Activated B cell treated with CpG ODN at 0.5 μM for 24 hours (primary cell): ENCODE data around the gene SOX1. TPM values are rescaled to one million over a fixed set of nuclear protein-coding genes. Genes with fewer than 3 reads are reported as not detected.

Experiments used
- ATAC-seq: fragments of 200-7000 bp; cut with Tn5 transposase; one replicate; pipeline ENCODE4 v1.10.0; 2021; ENCODE audit warnings: low read depth, mild to moderate bottlenecking, moderate library complexity
- CTCF ChIA-PET: fragments of 350-600 bp; sonication (Branson Sonifier 250); formaldehyde crosslinking; loops from one replicate; lab custom pipeline; 2021; ENCODE audit warnings: antibody characterized with exemption; lab: Charles Lee
- POLR2A ChIA-PET: fragments of 350-600 bp; sonication (Branson Sonifier 250); formaldehyde crosslinking; loops from one replicate; lab custom pipeline; 2021; ENCODE audit warnings: antibody characterized with exemption; lab: Charles Lee
- DNase-seq: peaks from one replicate; pipeline ENCODE4 v3.0.0; 2022
- H3K27ac Mint-ChIP-seq: one replicate; pipeline ENCODE4 v1.8.0; 2020; ENCODE audit warnings: mixed read lengths
- H3K27me3 Mint-ChIP-seq: one replicate; pipeline ENCODE4 v1.8.0; 2021; ENCODE audit warnings: mixed read lengths
- H3K36me3 Mint-ChIP-seq: one replicate; pipeline ENCODE4 v1.8.0; 2021; ENCODE audit warnings: low read depth, mixed read lengths
- H3K4me1 Mint-ChIP-seq: one replicate; pipeline ENCODE4 v1.8.0; 2021; ENCODE audit warnings: mixed read lengths
- H3K4me3 Mint-ChIP-seq: one replicate; pipeline ENCODE4 v1.8.0; 2020; ENCODE audit warnings: mild to moderate bottlenecking, mixed read lengths
- H3K9me3 Mint-ChIP-seq: one replicate; pipeline ENCODE4 v1.8.0; 2020; ENCODE audit warnings: mixed read lengths
- CTCF ChIP-seq: fragments of 200-600 bp; IDR thresholded peaks from one replicate; pipeline ENCODE4 v1.8.0; 2022; ENCODE audit warnings: antibody characterized with exemption, mild to moderate bottlenecking
- intact Hi-C: fragments of 100-400 bp; cut with micrococcal nuclease; formaldehyde crosslinking; loops from one replicate; pipeline ENCODE4 v1.15.1; 2024
- total RNA-seq: library from RNA; stranded (reverse); gene quantifications from 2 replicates; pipeline ENCODE4 v1.2.3, GENCODE V29; 2022

The SOX1 gene
- not detected in 2 replicates for total RNA-seq

GRCh38 chr13:112067116-112067741, at the start of gene SOX1:
TSS of gene SOX1 (plus strand) at chr13:112067149. CDS start at chr13:112067659, 510 bp downstream.
- Mint-ChIP-seq H3K27ac (no peak within 1 kb of the TSS), H3K27me3 (peaks cover 53% of the 10 kb centered on the region), H3K9me3 (peaks cover 5% of the 10 kb centered on the region), H3K36me3 (no peaks in the 10 kb centered on the region), H3K4me3 (no peak within 1 kb of the TSS), H3K4me1 (peaks cover 11% of the 10 kb centered on the region)
- no peak for TF ChIP-seq CTCF
- intact Hi-C loops, result no loop called here
- DNase-seq (no peak), ATAC-seq (no peak)
- CTCF ChIA-PET, result no interaction called here
- POLR2A ChIA-PET, result no interaction called here

- POLR2A ChIA-PET, result no interaction called here
- H3K27ac Mint-ChIP-seq, result no peak overlapping the region
- ATAC-seq, result no peak
Measured at GRCh38 chr13:112024577-112024976, 42.4 kb upstream of the SOX1 start.

GRCh38 chr13:112027250-112027649, 39.7 kb upstream of the SOX1 start:
- Mint-ChIP-seq H3K36me3 (no peaks in the 10 kb centered on the region), H3K27me3 (no peaks in the 10 kb centered on the region), H3K4me3 (no peak overlapping the region), H3K27ac (no peak overlapping the region), H3K4me1 (no peaks in the 10 kb centered on the region), H3K9me3 (no peaks in the 10 kb centered on the region)
- ChIA-PET POLR2A (no interaction called here), CTCF (no interaction called here)
- TF ChIP-seq CTCF, result no peak
- intact Hi-C loops, result no loop called here
- ATAC-seq (no peak), DNase-seq (no peak)

More at GRCh38 chr13:112024577-112024976, 42.4 kb upstream of the SOX1 start:
- Mint-ChIP-seq H3K27me3 (no peaks in the 10 kb centered on the region), H3K4me3 (no peak overlapping the region), H3K4me1 (no peaks in the 10 kb centered on the region), H3K9me3 (peaks cover 5% of the 10 kb centered on the region), H3K36me3 (no peaks in the 10 kb centered on the region)
- no peak for DNase-seq
- CTCF ChIA-PET, result no interaction called here
- intact Hi-C loops, result no loop called here
- no peak for TF ChIP-seq CTCF

- CTCF ChIA-PET, result no interaction called here
- ATAC-seq, result no peak
- intact Hi-C loops, result no loop called here
Measured at GRCh38 chr13:112028481-112028880, 38.5 kb upstream of the SOX1 start.

GRCh38 chr13:112029143-112029542, 37.8 kb upstream of the SOX1 start:
- ATAC-seq (no peak), DNase-seq (no peak)
- intact Hi-C loops, result no loop called here
- Mint-ChIP-seq H3K9me3 (no peaks in the 10 kb centered on the region), H3K27ac (no peak overlapping the region), H3K36me3 (no peaks in the 10 kb centered on the region), H3K4me1 (no peaks in the 10 kb centered on the region), H3K27me3 (no peaks in the 10 kb centered on the region), H3K4me3 (no peak overlapping the region)
- no peak for TF ChIP-seq CTCF
- ChIA-PET CTCF (no interaction called here), POLR2A (no interaction called here)

More at GRCh38 chr13:112028481-112028880, 38.5 kb upstream of the SOX1 start:
- Mint-ChIP-seq H3K4me3 (no peak overlapping the region), H3K27ac (no peak overlapping the region), H3K9me3 (no peaks in the 10 kb centered on the region), H3K36me3 (no peaks in the 10 kb centered on the region), H3K27me3 (no peaks in the 10 kb centered on the region), H3K4me1 (no peaks in the 10 kb centered on the region)
- no peak for TF ChIP-seq CTCF
- POLR2A ChIA-PET, result no interaction called here
- no peak for DNase-seq
